Nephron progenitor cell (in vitro differentiated cells): Measurements from ENCODE around the gene PAPOLB.

ENCODE experiments used
- DNase-seq: peaks from one replicate; pipeline ENCODE4 v3.0.0; 2021
- H3K27ac Mint-ChIP-seq: 2 replicates; pipeline ENCODE4 v1.8.0; 2021; ENCODE audit warnings: mild to moderate bottlenecking, moderate library complexity, mixed read lengths
- H3K27me3 Mint-ChIP-seq: 2 replicates; pipeline ENCODE4 v1.8.0; 2021; ENCODE audit warnings: mild to moderate bottlenecking, low read depth, mixed read lengths; ENCODE audit not compliant: poor library complexity
- H3K36me3 Mint-ChIP-seq: 2 replicates; pipeline ENCODE4 v1.8.0; 2021; ENCODE audit warnings: low read depth, mixed read lengths
- H3K4me1 Mint-ChIP-seq: 2 replicates; pipeline ENCODE4 v1.8.0; 2021; ENCODE audit warnings: mixed read lengths
- H3K4me3 Mint-ChIP-seq: 2 replicates; pipeline ENCODE4 v1.8.0; 2021; ENCODE audit warnings: mild to moderate bottlenecking, moderate library complexity, mixed read lengths
- H3K9me3 Mint-ChIP-seq: 2 replicates; pipeline ENCODE4 v1.8.0; 2021; ENCODE audit warnings: mild to moderate bottlenecking, moderate library complexity, mixed read lengths
- CTCF ChIP-seq: fragments of 200-600 bp; sonication (generic); IDR thresholded peaks from 2 replicates; pipeline ENCODE4 v1.5.0; 2021; ENCODE audit warnings: antibody characterized with exemption

The PAPOLB gene

DNA sequence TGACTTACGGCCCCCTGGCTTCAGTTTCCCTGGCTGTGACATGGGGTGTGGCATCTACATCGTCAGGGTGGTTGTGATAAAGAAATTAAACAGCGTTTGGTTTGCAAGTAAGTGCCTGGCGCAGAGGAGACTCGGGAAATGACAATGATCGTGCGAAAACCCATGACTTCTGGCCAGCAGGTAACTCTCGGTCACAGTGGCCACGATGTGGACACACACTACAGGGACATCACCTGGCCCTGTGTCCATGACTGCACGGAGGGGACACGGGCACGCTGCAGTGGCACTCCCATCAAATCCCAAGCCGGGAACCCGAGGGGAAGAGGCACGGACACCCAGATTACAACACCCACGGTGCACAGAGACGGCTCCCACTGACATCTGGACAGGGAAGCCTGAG, 28.7 kb downstream of the PAPOLB start:
- Mint-ChIP-seq H3K4me3 (no peak overlapping the region), H3K27me3 (peaks cover 13% of the 10 kb centered on the region), H3K4me1 (peaks cover 19% of the 10 kb centered on the region), H3K36me3 (peaks cover 15% of the 10 kb centered on the region), H3K27ac (no peak overlapping the region), H3K9me3 (no peaks in the 10 kb centered on the region)
- TF ChIP-seq CTCF: no peak
- DNase-seq: no peak

DNA sequence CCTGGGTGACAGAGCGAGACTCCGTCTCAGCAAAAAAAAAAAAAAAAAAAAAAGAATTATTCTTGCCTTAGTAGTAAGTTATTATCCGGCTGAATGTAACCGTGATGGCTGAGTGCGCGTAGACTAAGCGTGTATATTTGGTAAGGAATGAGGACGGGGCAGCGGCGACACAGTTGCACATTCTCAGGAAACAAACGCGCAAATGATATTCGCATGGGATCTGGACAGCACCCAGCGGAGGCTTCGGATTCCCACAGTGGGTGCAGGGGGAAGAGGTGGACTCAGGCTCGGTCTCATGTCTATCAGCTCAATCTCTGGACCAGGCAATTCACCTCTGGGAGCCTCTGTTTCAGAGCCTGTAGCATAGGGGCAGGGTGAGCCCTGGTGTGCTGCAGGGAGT, 29.1 kb downstream of the PAPOLB start:
- Mint-ChIP-seq H3K4me1 (peaks cover 17% of the 10 kb centered on the region), H3K27me3 (peaks cover 11% of the 10 kb centered on the region), H3K27ac (no peak overlapping the region), H3K4me3 (no peak overlapping the region), H3K9me3 (no peaks in the 10 kb centered on the region), H3K36me3 (peaks cover 16% of the 10 kb centered on the region)
- TF ChIP-seq CTCF: no peak
- no peak for DNase-seq

- H3K4me1 Mint-ChIP-seq: peaks cover 8% of the 10 kb centered on the region
- H3K4me3 Mint-ChIP-seq: no peak overlapping the region
- H3K27me3 Mint-ChIP-seq: peaks cover 10% of the 10 kb centered on the region
- no peak overlapping the region for H3K27ac Mint-ChIP-seq
- TF ChIP-seq CTCF: no peak
- no peak for DNase-seq
- peaks cover 17% of the 10 kb centered on the region for H3K36me3 Mint-ChIP-seq
- H3K9me3 Mint-ChIP-seq: no peaks in the 10 kb centered on the region
These were observed 29.9 kb downstream of the PAPOLB start for GRCh38 chr7:4831723-4832495.

DNA sequence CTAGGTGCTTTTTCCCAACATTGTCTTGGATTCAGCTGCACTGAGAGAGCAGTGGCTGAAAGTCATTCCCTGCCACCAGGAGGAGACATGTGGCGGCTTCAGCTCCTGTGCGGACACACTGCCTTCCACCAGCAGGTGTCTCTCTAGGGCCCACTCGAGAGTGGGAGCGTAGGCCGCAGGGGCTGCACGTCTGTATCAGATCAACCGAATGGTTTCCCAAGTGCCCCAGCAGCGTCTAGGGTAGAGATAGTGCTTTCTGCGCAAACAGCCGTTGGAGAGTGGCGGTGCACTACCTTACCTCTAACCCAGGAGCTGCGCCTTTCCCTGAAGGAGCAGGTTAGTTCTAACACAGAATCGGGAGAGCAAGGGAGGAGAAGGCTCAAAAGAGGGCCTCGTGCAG, 31.7 kb downstream of the PAPOLB start:
- H3K4me1 Mint-ChIP-seq: peaks cover 6% of the 10 kb centered on the region
- peaks cover 24% of the 10 kb centered on the region for H3K36me3 Mint-ChIP-seq
- H3K27me3 Mint-ChIP-seq: peaks cover 10% of the 10 kb centered on the region
- H3K27ac Mint-ChIP-seq: no peak overlapping the region
- peak; percentile 71 for TF ChIP-seq CTCF
- DNase-seq: peak; percentile 71
- no peak overlapping the region for H3K4me3 Mint-ChIP-seq
- no peaks in the 10 kb centered on the region for H3K9me3 Mint-ChIP-seq

GRCh38 chr7:4828720-4829383, 33.0 kb downstream of the PAPOLB start:
- H3K36me3 Mint-ChIP-seq: peaks cover 25% of the 10 kb centered on the region

More at GRCh38 chr7:4828720-4829383, 33.0 kb downstream of the PAPOLB start:
- no peaks in the 10 kb centered on the region for H3K9me3 Mint-ChIP-seq
- TF ChIP-seq CTCF: no peak
- H3K27me3 Mint-ChIP-seq: peaks cover 10% of the 10 kb centered on the region
- H3K27ac Mint-ChIP-seq: no peak overlapping the region
- no peak overlapping the region for H3K4me3 Mint-ChIP-seq
- DNase-seq: no peak
- peaks cover 6% of the 10 kb centered on the region for H3K4me1 Mint-ChIP-seq
